ENCODE results near the gene AP1M1.

AP1M1 gene

GRCh38 chr19:16208847-16209665 is 11.3 kb downstream of the AP1M1 start:
- DNase-seq = no peak

DNA sequence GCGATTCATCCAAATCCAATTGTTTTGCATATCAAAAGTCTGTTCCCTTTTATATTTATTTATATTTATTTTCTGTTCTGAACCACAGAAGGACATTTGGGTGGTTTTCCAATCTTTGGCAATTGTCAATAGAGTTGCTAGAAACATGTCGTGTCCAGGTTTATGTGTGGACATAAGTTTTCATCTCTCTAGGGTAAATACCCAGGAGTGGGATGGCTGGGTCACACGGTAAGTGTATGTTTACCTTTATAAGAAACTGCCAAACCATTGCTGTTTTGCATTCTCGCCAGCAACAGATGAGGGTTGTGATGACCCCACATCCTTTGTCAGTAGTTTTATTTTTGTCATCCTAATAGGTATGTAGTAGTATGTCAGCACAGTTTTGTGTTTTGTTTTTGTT is 12.5 kb downstream of the AP1M1 start:
- DNase-seq = no peak

DNA sequence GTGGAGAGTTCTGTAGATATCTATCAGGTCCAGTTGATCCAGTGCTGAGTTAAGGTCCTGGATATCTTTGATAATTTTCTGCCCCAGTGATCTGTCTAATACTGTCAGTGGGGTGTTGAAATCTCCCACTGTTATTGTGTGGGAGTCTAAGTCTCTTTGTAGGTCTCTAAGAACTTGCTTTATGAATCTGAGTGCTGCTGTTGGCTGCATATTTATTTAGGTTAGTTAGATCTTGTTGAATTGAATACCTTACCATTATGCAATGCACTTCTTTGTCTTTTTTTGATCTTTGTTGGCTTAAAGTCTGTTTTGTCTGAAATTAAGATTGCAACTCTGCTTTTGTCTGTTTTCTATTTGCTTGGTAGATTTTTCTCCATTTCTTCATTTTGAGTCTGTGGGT is 15.4 kb downstream of the AP1M1 start:
- DNase-seq = no peak

GRCh38 chr19:16216744-16217670 is 19.3 kb downstream of the AP1M1 start:
- no peak for DNase-seq

DNA sequence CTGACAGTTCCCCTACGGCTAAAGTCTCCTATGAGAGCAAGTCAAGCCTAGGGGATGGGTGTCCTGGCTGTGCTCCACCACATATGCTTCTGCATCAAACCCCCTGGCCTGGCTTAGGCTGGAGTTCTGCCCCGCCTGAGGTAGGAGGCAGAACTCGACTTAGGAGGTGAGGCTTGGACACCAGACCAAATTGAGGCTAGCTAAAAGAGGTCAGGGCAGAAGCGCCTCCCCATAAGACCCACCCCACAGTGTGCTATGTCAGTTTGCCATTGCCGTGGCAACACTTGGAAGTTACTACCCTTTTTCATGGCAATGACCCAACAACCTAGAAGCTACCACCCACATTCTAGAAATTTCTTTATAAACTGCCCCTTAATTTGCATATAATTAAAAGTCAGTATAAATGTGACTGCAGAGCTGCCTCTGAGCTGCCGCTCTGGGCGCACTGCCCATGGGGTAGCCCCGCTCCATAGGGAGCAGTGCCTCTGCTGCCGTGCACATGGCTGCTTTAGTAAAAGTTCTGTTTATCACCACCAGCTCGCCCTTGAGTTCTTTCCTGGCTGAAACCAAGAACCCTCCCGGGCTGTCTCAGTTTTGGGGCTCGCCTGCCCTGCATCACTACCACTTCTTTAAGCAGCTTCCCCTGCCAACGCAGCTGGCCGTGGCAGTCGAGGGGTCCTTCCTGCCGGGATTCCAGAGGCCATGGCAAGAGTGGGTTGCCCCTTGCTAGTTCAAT is 20.2 kb downstream of the AP1M1 start:
- no peak for DNase-seq

DNA sequence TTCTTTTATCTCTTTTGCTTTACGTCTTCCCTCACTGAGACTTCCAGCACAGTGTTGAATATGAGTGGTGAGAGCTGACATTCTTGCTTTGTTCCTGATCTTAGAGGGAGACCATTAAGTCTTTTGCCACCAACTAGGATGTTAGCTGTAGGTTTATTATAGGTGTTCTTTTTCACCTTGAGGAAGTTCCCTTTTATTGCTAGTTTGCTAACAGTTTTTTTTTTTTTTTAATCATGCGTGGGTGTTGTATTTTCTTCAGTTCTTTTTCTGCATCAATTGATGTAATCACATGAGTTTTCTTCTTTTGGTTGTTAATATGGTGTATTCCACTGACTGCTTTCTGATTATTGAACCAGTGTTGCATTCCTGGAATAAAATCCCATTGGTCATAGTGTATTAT is 21.1 kb downstream of the AP1M1 start:
- no peak for DNase-seq

GRCh38 chr19:16222806-16223205 is 25.1 kb downstream of the AP1M1 start:
- no peak for DNase-seq

GRCh38 chr19:16223746-16224145 is 26.0 kb downstream of the AP1M1 start:
- DNase-seq = no peak

- no peak for DNase-seq
Observed at GRCh38 chr19:16224293-16225045, 26.8 kb downstream of the AP1M1 start.

DNA sequence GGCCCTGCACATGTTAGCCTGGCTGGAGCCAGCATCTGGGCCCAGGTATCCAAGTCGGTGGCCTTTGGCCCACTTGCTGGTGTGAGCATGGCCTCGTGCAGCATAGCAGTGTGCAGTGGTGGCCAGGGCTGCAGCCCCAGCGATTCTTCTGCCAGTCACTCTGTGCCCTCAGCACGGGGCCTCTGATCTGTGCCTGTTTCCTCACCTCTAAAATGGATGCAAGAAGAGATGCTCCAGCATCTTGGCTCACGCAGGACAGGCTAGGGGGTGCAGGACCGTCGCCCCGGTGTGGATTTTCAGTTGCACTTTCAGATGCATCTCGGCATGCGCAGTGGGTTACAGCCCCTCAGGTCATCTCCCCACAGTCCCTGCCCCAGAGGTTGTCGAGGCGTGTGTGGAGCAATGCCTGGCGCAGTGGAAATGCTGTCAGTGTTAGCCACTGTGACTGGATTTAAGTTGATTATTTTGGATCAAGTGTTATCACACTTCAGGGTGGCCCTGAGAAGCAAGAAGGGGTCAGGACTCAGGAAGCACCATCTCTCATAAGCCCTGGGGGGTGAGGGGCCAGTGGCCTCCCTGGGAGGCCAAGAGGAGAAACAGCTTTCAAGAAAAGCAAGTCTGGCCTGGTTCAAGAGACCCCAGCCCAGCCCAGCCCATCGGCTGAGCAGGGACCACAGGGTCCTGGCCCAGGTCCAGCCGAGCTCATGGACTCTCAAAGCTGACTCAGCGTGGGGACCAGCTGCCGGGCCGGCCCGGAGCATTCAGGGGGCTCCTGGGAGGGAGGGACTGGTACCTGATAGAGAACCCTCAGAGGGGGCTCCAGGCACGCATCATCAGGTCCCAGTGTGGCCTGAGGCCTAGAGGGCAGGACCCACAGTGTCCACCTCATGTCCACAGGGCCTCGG is 27.8 kb downstream of the AP1M1 start:
- no peak for DNase-seq

- DNase-seq = no peak
Observed at GRCh38 chr19:16226184-16226591, 28.5 kb downstream of the AP1M1 start.

- no peak for DNase-seq
Observed at GRCh38 chr19:16226878-16227836, 29.4 kb downstream of the AP1M1 start.

DNA sequence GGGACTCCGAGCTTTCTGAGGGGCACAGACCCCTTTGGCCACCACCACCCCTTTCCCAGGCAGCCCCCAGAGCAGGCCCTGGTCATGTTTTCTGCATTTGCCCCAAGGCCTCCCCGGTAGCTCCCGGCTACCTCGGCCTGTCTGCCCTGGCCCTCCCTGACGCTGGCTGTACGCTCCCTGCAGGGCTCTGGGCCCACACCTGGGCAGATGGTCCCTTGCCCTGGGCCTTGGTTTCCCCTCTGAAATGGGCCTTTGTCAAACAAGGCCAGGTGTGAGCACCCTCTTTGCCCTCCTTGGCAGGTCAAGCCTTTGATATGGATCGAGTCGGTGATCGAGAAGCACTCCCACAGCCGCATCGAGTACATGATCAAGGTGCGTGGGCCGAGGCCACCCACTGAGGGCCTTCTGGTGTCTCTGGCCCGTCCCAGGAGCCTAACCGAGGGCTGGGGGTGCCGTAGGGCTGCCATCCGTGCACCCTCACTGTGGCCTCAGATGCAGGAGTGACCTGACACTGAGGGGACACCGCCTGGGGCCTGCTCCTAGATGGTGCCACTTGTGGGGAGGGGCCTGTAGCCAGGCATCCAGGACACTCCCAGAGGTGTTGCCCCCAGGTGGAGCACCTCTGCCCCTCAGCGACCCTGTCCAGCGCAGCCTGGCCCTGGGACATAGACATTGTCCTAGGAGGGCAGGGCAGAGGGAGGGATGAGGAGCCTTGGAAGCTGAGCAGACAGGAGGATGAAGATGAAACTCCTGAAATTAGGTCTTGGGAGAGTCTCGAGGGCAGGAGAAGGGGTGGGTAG is 30.3 kb downstream of the AP1M1 start:
- no peak for DNase-seq

DNA sequence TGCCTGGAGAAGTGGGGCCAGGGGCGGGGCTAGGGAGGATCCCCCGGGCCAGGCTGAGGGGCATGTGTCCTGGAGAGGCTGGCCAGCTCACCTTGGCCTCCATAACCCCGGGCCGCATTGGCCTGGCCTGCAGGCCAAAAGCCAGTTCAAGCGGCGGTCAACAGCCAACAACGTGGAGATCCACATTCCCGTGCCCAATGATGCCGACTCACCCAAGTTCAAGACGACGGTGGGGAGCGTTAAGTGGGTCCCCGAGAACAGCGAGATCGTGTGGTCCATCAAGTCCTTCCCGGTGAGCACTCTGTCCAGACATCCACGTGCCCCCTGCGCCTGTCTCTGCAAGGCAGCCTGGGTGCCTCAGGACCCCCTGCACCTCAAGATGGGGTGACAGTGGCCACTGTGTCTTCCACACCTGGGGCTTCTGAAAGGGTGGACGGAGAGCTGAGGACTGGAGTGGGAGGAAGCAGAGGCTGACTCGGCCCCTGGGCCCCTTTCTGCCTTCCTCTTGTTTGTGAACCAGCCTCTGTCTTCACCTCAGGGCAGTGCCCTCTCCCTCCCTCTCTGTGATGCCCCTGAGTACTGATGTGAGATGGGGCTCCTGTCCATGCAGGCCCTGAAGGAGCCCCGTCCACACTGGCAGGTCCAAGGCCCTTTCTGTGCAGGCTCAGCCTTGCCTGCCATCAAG is 31.1 kb downstream of the AP1M1 start:
- DNase-seq = no peak

DNA sequence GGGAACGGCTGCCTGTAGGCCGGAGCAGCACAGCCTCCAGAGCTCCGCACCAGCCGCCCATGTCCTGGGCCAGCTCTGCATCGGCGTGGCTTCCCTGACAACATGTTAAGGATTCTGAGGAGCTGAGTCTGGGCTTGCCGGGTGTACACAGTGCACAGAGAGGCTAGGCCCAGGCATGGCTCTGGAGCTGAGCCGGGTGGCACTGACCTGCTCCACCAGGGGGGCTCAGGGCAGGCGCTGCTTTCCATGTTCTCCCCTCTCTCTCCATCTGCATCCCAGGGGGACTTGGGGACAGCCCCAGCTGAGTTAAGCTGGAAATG is 31.6 kb downstream of the AP1M1 start:
- DNase-seq = no peak

- no peak for DNase-seq
Observed at GRCh38 chr19:16232127-16232526, 34.4 kb downstream of the AP1M1 start.

GRCh38 chr19:16232568-16232967 is 34.9 kb downstream of the AP1M1 start:
- no peak for DNase-seq

DNA sequence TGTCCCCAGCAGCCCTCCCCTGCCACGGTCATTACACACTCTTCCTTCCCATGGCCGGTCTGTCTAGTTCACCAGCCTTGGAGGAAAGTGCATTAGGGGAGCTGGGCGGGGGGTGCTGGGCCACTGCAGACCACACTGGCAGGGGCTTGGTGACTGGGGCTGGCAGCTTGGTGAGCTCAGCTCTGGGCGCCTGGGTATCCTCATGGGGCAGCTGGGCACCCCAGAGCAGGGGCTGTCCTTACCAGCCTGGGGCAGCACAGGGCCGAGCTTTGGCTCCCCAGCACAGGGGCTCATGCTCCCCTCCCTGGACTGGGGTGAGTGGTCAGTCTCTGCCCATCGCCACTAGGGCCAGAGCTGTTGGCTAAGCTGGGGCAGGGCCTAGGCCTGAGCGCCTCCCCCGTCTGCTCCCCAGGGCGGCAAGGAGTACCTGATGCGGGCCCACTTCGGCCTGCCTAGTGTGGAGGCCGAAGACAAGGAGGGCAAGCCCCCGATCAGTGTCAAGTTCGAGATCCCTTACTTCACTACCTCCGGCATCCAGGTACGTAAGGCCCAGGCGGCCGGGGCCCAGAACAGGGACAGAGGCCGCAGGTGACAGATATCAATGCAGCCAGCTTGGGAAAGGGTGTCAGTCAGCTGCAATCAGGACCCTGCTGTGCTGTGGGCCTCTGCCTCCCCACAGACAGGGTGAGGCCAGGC is 35.5 kb downstream of the AP1M1 start:
- DNase-seq = no peak

Data from inflammatory macrophage treated with lipopolysaccharide for 4 hours (primary cell).